Lung (tissue), 12 donors: ENCODE measurements around the gene FARP1. TPM values are rescaled to one million over a fixed set of nuclear protein-coding genes. Genes with fewer than 3 reads are reported as not detected.

Source experiments
- ATAC-seq: fragments of 200-7000 bp; cut with Tn5 transposase; one replicate; pipeline ENCODE4 v1.9.1; 2020; ENCODE audit warnings: moderate number of reproducible peaks; ENCODE audit not compliant: insufficient read depth, low FRiP score
- DNase-seq, 3 donors: peaks; one replicate each; pipeline ENCODE4 v3.0.0-alpha.2; 2013 to 2017
- H3K27ac ChIP-seq, 2 donors: one replicate each; pipeline ENCODE4 v1.5.1; 2013; ENCODE audit warnings: mild to moderate bottlenecking in 2 of 2, moderate library complexity in 2 of 2, control low read depth in 1 of 2, inconsistent platforms in 1 of 2, low read depth in 1 of 2, low read length in 1 of 2
- H3K27me3 ChIP-seq, 3 donors: one replicate each; pipeline ENCODE4 v1.5.1; 2013; ENCODE audit warnings: low read length in 2 of 3; ENCODE audit not compliant: control insufficient read depth in 3 of 3, insufficient read depth in 3 of 3
- H3K36me3 ChIP-seq, 4 donors: one replicate each; pipeline ENCODE4 v1.5.1; 2013; ENCODE audit warnings: low read length in 4 of 4, mild to moderate bottlenecking in 1 of 4, moderate library complexity in 1 of 4; ENCODE audit not compliant: control insufficient read depth in 4 of 4, insufficient read depth in 4 of 4
- H3K4me1 ChIP-seq, 5 donors: one replicate each; pipeline ENCODE4 v1.5.1; 2013; ENCODE audit warnings: low read length in 5 of 5, mild to moderate bottlenecking in 2 of 5, moderate library complexity in 1 of 5; ENCODE audit not compliant: control insufficient read depth in 5 of 5, insufficient read depth in 5 of 5
- H3K4me3 ChIP-seq: one replicate; pipeline ENCODE4 v1.5.1; 2013; ENCODE audit warnings: mild to moderate bottlenecking, control low read depth, moderate library complexity
- H3K9ac ChIP-seq, 2 donors: one replicate each; pipeline ENCODE4 v1.5.1; 2013; ENCODE audit warnings: low read length in 2 of 2, control low read depth in 1 of 2; ENCODE audit not compliant: insufficient read depth in 1 of 2
- H3K9me3 ChIP-seq, 4 donors: one replicate each; pipeline ENCODE4 v1.5.1; 2013; ENCODE audit warnings: low read length in 3 of 4, mild to moderate bottlenecking in 1 of 4, moderate library complexity in 1 of 4; ENCODE audit not compliant: control insufficient read depth in 4 of 4, insufficient read depth in 3 of 4
- WGBS, 2 donors: extraction: QIAGEN DNeasy Blood & Tissue Kit; methylation state at CpG; one replicate each; pipeline ENCODE4 v1.1.7; 2013; 5-methylcytosine and 5-hydroxymethylcytosine counted together
- polyA plus RNA-seq, 2 donors: library from polyadenylated mRNA; stranded (reverse); fragments of 200-250 nt; gene quantifications; one replicate each; pipeline ENCODE4 v1.2.1, GENCODE V29; 2013
- total RNA-seq, 2 donors: library from RNA; depleted of rRNA in 1 of 2; stranded (reverse); fragments of >200 nt in 1 of 2; gene quantifications; one replicate each; pipeline ENCODE4 v1.2.1, GENCODE V29; 2014 to 2021
- TF ChIP-seq, protein P1 (sequence below): IDR thresholded peaks from 2 replicates; pipeline ENCODE4 v1.5.1; 2012; ENCODE audit warnings: mild to moderate bottlenecking; ENCODE audit errors: control extremely low read depth, extremely low read depth
- donor health status: control.
- donor health status: control.
- donor health status: Bipolar disorder and iron deficiency.
- donor health status: healthy.
- donor health status: DM: yes; HTN: yes; CAD: no.

The FARP1 gene
- total and polyA plus RNA-seq, 4 donors: 20.8 to 102 (median 54.4) TPM

GRCh38 chr13:98450539-98451111 lies 307.7 kb downstream of the FARP1 start:
- no peak overlapping the region for H3K9ac ChIP-seq

DNA sequence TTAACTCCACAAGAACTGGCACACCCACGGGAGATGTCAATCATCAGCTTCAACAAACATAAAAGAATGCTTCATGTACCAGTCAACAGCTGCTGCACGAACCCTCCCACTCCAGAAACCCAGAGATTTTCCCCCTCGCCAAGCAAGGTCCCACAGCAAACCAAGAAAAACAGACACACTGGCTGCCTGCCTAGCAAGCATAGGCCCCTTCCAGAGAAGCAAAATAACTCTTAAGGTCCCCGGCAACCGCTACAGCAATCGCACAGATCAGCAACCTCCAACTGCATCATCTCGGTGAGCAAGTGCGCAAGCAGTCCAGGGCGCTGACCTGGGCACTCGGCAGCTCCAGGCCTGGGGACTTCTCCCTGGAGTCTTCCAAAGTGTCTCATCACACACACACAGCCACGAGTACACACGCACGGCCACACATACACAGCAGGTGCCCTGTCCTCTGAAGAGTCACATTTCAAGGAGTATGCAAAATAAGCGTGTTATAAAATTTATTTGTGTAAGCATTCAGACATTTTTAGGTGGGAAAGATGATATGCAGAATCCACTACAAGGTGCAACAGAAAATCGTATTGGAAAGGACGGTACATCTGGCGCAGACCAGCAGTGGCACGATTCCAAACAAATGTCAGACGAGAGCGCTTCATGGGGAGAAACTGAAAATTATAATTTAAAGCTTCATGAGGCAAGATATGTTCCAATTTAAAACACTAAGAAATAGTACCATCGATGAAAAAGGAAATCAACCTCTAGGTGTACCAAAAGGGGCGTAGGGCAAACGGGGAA lies 309.0 kb downstream of the FARP1 start:
- H3K27ac ChIP-seq: peak overlapping the region in 1 of 2 donors; percentile 24
- ATAC-seq (no peak), DNase-seq (no peak)
- no peak overlapping the region for H3K9ac ChIP-seq
- H3K9me3 ChIP-seq: no peaks in the 10 kb centered on the region
- H3K4me3 ChIP-seq: no peak overlapping the region
- peaks cover 3 to 14% (median 10%) of the 10 kb centered on the region in 5 donors for H3K4me1 ChIP-seq
- TF ChIP-seq, protein P1, sequence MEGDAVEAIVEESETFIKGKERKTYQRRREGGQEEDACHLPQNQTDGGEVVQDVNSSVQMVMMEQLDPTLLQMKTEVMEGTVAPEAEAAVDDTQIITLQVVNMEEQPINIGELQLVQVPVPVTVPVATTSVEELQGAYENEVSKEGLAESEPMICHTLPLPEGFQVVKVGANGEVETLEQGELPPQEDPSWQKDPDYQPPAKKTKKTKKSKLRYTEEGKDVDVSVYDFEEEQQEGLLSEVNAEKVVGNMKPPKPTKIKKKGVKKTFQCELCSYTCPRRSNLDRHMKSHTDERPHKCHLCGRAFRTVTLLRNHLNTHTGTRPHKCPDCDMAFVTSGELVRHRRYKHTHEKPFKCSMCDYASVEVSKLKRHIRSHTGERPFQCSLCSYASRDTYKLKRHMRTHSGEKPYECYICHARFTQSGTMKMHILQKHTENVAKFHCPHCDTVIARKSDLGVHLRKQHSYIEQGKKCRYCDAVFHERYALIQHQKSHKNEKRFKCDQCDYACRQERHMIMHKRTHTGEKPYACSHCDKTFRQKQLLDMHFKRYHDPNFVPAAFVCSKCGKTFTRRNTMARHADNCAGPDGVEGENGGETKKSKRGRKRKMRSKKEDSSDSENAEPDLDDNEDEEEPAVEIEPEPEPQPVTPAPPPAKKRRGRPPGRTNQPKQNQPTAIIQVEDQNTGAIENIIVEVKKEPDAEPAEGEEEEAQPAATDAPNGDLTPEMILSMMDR: no peak
- no peaks in the 10 kb centered on the region for H3K27me3 ChIP-seq
- WGBS, 2 donors: 79 to 89% methylated on average over 23 of the region's 23 CpGs
- peaks cover 3 to 39% (median 24%) of the 10 kb centered on the region in 4 donors for H3K36me3 ChIP-seq

More at GRCh38 chr13:98450539-98451111, 307.7 kb downstream of the FARP1 start:
- peaks cover 3 to 40% (median 24%) of the 10 kb centered on the region in 4 donors for H3K36me3 ChIP-seq
- TF ChIP-seq, protein P1: no peak
- no peaks in the 10 kb centered on the region for H3K27me3 ChIP-seq
- DNase-seq (no peak), ATAC-seq (no peak)
- H3K4me1 ChIP-seq: peaks cover 3 to 14% (median 10%) of the 10 kb centered on the region in 5 donors
- H3K4me3 ChIP-seq: no peak overlapping the region
- no peaks in the 10 kb centered on the region for H3K9me3 ChIP-seq
- H3K27ac ChIP-seq: peak overlapping the region; percentile 10 to 42
- WGBS, 2 donors: 73 to 76% methylated on average over 14 of the region's 14 CpGs

DNA sequence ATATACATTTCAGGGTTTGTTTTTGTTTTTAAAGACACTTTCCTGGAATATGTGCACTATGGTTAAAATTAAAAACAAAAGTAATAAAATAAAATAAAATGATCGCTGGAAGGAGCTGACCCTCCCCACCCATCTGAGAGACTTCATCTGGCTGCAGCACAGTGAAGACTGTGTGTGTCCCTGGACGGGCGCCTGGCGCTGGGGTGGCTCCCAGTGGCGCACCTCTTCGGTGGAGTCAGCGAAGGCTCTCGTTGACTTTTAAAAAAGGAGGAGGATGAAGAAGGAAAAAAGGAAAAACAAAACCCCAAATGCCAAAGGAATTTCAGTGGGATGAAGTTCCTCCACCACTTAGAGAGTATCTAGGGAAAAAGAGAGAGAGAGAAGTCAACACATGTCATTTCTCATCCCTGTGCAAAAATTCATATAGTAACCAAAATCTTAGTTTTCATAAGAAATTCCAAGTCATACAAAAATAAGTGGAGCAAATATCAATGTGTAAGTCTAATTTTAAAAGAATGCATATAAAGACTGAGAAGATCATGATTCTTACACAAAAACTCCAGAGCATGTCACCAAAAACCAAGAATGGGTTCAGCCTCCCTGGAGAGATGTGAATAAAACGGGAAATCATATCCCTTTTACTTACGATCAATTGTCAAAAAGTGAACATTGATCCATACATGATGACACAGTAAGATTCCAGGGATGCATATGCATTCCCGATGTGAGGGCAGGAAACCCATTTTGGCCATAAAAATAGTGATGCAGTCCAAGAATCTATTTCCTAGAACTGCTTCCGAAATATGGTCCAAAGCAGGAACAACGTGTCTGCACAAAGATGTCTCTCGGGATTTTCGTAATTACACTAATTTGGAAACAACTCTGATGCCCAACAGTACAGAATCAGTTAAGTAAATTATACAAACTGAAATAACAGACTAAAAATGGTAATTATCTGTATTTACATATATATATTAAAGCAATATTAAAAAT lies 310.3 kb downstream of the FARP1 start:
- 83 to 86% methylated on average over 15 of the region's 15 CpGs for WGBS, 2 donors
- Histone ChIP-seq H3K4me3 (no peak overlapping the region), H3K9me3 (no peaks in the 10 kb centered on the region), H3K27me3 (no peaks in the 10 kb centered on the region), H3K27ac (no peak overlapping the region), H3K4me1 (peaks cover 3 to 14% (median 10%) of the 10 kb centered on the region in 5 donors), H3K36me3 (peaks cover 0 to 34% (median 24%) of the 10 kb centered on the region in 4 donors), H3K9ac (no peak overlapping the region)
- ATAC-seq (no peak), DNase-seq (no peak)
- TF ChIP-seq, protein P1: no peak
